GM18868 (cell line): Measurements from ENCODE around the gene WBP1L.
"Not testable (repeated sequence)": the region's sequence is repeated elsewhere in the genome, so short reads cannot be mapped to it uniquely, and the experiment has no call there.

Source experiments
- ATAC-seq: cut with Tn5 transposase; IDR thresholded peaks from one replicate; pipeline ENCODE4 v1.9.1; 2021; ENCODE audit warnings: mild to moderate bottlenecking, moderate library complexity; ENCODE audit not compliant: unreplicated experiment

Gene WBP1L

DNA sequence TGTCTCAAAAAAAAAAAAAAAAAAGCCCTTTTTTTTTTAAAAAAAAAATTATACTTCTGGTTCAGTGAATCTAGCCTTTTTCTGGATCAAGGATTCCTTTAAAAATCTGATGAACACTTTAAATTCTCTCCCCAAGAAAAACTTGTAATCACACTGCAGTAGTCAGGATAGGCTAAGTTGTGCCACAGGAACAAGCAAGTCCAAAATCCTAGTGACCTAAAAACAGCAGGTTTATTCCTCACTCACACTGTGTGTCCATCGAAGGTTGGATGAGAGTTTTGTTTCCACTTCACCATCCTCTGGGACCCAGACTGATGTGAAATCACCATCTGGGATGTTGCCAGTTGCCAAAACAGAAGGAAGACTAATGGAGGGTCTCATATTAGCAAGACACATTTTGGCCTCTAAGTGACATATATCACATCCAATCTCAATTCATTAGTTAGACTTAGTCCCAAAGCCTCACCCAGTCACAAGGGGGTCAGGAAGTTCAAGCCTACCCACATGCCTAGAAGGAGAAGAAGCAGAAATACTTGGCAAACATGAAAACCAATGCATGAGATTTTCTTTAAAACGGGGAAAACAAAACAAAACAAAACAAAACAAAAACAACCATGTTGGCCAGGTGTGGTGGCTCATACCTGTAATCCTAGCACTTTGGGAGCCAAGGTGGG, 60.8 kb downstream of the WBP1L start:
- ATAC-seq = no peak

- ATAC-seq = no peak
These were observed 64.6 kb downstream of the WBP1L start for GRCh38 chr10:102808380-102808779.

- no peak for ATAC-seq
These were observed 67.6 kb downstream of the WBP1L start for GRCh38 chr10:102811346-102811745.

DNA sequence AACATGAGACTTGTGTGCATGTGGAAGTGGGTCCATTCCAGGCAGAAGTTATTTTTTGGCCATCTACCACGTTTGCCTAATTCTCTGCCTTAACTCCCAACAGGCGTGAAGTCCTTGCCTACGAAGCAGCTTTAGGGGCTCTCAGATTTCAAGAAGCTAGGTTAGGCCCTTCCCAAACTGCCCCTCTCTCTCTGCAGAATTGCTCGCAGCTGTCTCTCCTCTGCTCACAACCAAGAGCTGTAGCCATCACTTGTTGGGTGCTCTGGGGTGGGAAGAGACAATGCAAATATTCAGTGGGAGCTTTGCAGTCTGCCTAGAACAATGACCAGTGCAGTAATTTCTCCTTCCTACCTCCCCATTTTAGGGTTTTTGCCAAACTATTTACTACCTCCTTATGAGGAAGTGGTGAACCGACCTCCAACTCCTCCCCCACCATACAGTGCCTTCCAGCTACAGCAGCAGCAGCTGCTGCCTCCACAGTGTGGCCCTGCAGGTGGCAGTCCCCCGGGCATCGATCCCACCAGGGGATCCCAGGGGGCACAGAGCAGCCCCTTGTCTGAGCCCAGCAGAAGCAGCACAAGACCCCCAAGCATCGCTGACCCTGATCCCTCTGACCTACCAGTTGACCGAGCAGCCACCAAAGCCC, 68.6 kb downstream of the WBP1L start:
- no peak for ATAC-seq

DNA sequence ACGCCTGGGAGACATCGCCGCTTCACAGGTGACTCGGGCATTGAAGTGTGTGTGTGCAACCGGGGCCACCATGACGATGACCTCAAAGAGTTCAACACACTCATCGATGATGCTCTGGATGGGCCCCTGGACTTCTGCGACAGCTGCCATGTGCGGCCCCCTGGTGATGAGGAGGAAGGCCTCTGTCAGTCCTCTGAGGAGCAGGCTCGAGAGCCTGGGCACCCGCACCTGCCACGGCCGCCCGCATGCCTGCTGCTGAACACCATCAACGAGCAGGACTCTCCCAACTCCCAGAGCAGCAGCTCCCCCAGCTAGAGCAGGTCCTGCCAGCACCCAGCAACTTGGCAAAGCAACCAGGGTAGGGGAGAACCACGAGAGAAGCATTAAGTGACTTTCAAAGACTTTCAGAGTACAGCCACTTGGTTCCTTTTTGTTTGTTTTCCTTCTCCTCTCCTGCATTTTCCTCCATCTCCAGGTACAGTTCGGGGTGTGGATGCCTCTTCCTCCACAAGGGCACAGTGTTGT, 69.3 kb downstream of the WBP1L start:
- ATAC-seq = no peak

DNA sequence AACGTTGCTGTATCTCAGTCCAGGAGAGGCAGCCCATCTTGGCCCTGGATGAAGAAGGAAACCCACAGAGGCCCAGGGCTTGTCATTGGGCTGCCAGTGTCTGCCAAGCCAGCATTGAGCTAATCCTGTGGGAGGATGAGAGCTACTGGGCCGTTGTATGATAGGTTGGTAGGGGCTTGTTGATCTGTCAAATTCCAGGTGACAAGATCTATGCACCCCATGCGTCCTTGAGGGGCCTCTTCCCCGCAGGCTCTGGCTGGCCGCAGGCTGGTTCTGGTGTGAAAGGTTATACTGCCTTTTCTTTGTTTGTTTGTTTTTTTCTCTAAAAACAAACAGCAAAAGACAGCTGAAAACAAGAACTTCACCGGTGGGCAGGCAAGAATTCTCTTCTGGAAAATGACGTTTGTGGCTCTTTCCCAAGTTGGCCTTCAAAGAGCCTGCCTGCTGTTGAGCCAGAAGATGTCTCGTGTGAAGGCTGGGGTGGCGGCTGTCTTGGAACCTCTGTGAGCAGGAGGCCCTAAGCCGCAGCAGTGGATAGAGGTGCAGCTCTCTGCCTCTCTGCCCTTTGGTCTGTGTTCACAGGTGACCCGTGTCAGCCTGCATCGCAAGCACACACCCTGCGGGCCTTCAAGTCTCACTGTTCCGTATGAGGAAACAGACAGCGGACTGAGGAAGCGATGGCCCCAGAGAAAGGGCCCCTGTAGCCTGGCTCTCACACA, 70.1 kb downstream of the WBP1L start:
- no peak for ATAC-seq

- ATAC-seq = no peak
These were observed 70.7 kb downstream of the WBP1L start for GRCh38 chr10:102814453-102814871.

- no peak for ATAC-seq
These were observed 71.3 kb downstream of the WBP1L start for GRCh38 chr10:102814873-102815661.

DNA sequence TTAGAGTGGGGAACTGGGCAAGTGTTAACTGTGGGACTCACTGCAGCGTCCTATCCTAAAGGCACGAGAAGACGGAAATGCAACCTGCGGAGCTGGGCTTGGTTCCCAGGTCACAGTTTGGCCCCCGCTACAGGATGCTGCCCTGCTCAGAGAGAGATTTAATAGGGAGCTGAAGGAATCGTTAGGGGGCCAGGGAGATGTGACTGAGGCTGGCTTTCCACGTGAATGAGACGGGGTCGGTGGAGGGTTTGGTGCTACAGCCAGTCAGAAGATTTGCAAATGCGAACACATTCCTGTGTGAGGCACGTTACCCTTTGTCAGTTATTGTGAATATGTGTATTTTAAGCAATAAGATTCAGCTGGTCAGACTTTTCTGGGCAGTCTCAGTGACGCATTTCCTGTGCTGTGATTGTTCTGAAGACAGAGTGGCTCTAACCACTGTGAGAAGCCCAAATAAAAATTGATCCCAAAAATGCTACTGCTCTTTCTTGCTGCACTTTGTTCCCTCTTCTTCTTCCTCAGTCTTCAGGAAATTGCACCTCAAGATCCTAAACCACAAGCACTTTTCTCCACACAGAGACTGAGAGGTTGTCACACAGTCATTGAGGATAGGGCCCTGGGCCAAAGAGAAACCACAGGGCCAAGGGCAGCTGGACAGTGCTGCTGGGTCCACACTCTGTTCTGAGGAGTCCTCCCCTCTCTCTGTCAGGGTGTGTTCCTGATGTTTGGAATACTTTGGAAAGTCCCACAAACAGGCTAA, 72.2 kb downstream of the WBP1L start:
- ATAC-seq = no peak

DNA sequence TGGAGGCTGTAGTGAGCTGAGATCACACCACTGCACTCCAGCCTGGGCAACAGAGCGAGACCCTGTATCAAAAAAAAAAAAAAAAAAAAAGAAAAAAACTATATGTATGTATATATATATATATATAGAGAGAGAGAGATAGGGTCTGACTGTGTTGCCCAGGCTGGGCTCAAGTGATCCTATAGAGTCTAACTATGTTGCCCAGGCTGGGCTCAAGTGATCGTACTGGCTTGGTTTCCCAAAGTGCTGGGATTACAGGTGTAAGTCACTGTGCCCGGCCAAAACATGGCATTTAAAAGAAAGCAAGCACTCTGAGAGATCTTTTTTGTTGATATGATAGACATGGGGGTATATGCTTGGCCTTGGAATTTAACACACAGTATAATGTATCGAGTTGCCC, 73.4 kb downstream of the WBP1L start:
- ATAC-seq = no peak

- no peak for ATAC-seq
These were observed 75.3 kb downstream of the WBP1L start for GRCh38 chr10:102819054-102819453.

GRCh38 chr10:102820008-102820407, 76.3 kb downstream of the WBP1L start:
- not testable (repeated sequence) for ATAC-seq

- ATAC-seq = no peak
These were observed 78.5 kb downstream of the WBP1L start for GRCh38 chr10:102822222-102822621.

DNA sequence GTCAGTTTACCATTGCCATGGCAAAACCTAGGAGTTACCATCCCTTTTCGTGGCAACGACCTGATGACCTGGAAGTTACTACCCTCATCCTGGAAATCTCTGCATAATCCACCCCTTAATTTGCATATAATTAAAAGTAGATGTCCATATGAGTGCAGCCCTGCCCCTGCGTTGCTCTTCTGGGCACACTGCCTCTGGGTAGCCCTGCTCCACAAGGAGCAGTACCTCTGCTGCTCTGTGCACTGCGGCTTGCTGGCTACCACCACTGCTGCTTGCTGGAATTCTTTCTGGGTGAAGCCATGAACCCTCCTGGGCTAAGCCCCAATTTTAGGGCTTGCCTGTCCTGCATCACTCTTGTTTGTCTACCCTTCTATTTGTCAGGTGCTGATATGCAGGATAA, 80.9 kb downstream of the WBP1L start:
- ATAC-seq = no peak

DNA sequence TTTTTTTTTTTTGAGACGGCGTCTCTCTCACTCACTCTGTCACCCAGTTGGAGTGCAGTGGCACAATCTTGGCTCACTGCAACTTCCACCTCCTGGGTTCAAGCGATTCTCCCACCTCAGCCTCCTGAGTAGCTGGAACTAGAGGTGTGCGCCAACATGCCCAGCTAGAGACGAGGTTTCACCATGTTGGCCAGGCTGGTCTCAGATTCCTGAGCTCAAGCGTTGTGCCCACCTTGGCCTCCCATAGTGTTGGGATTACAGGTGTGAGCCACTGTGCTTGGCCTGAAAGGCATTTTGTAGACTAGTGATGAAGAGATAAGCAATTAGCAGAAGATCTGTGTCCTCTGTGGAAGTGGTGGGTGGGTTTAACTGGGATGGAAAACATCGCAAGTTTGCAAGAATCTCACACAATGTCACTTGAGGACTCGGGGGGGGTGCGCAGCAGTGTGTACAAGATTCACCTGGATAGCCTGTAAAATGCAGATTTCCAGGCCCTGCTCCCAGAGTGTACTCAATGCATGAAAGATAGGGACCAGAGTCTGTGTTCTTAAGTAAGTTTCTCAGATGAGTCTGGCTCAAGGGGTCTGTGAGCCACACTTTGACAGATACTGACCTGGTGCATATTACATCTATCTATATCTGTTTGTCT, 82.5 kb downstream of the WBP1L start:
- no peak for ATAC-seq

GRCh38 chr10:102827597-102827975, 83.8 kb downstream of the WBP1L start:
- no peak for ATAC-seq

- ATAC-seq = no peak
These were observed 87.7 kb downstream of the WBP1L start for GRCh38 chr10:102831322-102832071.

DNA sequence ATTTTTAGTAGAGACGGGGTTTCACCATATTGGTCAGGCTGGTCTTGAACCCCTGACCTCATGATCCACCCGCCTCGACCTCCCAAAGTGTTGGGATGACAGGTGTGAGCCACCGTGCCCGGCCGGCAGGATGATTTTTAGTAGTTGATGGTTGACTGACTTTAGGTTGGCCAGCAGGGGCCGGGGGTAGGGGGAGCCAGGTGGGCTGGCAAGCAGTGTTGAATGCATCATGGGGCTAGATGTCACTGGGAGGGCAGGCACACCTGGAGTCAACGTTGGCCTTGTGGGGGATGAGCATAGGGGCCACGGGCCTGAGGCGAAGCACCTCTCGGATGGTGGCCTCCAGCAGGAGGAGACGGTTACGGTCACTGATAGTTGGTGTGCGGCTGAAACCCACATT, 88.5 kb downstream of the WBP1L start:
- ATAC-seq = no peak

DNA sequence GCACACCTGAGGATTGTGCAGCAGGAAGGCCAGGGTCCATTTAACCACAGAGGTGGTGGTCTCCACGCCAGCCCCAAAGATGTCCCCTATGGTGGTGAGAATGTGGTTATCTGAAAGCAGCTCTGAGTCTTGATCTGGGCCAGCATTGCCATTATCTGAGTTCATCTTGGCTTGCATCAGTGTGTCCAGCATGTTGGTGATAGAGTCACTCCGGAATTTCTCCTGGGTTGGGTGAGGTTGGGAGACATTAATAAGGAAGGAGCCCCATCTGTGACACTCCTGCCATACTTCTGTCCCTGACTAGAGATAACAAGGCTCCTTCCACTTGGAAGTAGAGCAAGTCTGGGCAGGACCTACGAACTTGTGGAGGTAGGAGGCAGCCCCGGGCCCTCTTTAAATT, 89.2 kb downstream of the WBP1L start:
- no peak for ATAC-seq
